NCI-H146 treated with DMSO at 0.1 percent for 48 hours (cell line): ENCODE measurements around the gene CMSS1.
A peak's percentile ranks its signal among the peaks of the same experiment; 100 is the strongest.

Experiments
- DNase-seq: peaks from one replicate; lab custom pipeline; 2025; ENCODE audit not compliant: unreplicated experiment; lab: John Stamatoyannopoulos, UW

The CMSS1 gene

DNA sequence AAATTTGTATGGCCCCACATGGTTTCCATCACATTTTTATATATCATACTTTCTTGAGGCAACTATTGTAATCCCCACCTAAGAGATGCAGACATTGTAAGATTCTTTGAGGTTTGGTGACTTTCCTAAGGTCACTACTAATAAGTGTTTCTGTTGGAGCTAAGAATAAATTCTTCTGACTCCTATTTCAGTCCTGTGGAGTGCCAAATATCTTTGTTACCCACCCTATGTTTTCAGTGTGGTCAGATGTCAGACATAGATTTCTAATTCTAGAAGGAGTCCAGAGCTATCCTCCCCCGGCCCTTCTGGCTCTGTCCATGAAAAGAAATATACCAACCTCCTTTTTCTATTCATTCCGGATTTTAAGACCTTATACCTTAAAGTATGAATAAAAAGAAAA, 342.9 kb downstream of the CMSS1 start:
- no peak for DNase-seq

DNA sequence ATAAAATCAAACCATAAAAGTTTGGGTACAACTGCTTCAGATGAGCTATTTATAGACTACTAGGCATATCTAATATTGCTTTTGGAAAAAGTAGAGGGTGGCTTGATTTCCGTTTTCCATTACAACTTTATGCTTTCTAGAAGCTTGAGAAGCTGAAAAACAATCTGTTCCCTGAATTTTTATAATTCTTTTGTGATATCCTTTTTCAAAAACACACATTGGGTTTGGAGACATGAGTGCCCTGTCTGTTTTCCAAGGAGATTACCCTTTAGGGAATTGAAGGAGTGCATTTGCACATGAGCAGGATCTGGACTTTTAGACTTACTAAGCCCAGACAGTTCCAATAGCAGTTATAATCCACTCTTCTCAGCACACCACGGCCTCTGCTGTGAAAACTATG, 346.1 kb downstream of the CMSS1 start:
- DNase-seq = no peak

DNA sequence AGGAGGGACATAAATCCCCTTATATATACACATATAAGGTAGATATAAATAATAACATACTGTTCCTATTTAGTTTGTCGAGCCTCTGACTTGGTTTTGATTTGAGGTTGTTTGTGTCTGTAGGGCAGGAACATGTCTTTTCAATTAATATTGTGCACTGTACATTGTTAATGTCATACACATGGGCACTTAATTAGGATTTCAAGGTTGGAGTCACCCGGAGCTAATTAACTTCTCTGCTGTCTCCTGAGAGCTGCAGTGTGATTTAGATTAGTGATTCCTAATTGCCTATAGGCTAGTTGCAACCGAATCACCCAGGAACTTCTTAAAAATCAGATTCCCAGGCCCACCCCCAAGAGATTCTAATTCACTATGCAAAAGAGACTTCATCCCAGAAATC, 347.1 kb downstream of the CMSS1 start:
- DNase-seq = no peak

DNA sequence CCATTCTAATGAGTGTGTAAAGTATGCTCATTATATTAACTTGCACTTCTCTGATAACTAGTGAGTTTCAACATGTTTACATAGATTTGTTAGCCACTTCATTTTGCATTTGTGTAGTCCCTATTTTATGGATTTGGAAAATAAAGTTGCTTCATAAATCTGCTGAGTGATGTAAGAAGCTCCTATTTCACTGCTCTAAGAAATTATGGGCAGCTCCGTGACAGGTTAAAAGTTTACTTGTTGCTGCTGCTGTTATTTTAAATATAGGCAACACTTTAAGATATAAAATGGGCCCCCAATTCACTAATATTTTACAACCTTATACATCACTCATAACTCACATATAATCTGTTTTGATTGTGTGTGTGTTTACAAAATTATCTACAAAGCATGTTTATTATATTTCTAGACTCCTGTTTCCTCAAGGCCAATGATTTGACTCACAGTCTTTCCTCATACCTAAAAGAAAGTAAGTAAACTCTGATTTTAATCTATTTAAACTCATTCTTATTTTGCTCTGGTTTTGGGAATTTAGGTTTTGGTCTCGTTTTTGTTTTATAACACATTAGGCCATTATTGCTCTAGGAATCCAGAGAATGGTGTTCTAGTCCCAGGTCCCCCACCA, 348.4 kb downstream of the CMSS1 start:
- DNase-seq = no peak

DNA sequence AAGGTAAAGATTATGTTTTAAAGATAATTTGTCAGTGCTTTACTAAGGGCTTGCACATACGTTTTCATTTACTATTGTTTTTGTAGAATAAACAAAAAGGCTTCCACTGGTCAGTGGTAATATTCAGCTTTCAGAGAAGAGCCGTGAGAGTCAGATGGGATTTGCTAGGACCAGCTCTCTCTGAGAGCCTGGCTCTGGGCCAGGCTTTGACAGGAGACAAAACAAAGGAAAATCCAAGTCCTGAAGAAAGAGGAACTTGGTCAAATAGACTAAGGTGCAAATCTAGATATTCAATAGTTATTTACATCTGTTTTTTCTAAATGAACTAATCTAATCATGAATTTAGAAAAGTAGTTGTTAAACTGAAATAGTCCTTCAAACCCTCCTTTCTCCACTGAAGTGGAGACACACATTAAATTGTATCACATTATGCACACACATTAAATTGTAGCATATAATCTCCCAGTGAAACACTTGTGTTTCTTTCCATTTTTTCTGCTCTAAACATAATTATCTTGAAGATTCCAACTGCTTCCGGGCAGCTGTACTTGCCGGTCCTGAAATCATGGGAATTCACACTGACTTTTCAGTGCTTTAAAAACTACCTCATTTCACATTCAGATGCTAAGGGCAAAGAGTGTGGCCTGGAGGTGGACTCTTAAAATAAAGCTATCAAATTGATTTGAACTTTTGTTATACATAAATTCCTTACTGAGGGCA, 351.7 kb downstream of the CMSS1 start:
- DNase-seq = no peak

DNA sequence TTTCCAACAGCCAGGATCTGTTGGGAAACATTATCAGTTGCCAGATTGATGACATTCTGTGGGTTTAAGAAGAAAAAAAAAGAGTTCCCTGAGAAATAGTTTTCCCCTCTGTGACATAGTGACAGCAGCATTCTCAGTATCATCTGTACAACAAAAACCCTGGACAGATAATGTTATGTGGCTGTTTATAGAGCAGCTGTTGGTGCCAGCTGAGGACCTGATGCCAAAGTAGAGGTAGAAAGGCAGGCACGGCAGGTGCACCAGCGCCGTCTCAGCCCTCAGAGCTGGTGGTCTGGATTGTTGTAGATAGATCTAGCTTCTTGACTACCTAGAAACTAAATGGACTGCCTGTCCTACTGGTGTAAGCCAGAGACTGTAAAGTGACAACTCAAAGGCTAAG, 352.8 kb downstream of the CMSS1 start:
- DNase-seq = no peak

DNA sequence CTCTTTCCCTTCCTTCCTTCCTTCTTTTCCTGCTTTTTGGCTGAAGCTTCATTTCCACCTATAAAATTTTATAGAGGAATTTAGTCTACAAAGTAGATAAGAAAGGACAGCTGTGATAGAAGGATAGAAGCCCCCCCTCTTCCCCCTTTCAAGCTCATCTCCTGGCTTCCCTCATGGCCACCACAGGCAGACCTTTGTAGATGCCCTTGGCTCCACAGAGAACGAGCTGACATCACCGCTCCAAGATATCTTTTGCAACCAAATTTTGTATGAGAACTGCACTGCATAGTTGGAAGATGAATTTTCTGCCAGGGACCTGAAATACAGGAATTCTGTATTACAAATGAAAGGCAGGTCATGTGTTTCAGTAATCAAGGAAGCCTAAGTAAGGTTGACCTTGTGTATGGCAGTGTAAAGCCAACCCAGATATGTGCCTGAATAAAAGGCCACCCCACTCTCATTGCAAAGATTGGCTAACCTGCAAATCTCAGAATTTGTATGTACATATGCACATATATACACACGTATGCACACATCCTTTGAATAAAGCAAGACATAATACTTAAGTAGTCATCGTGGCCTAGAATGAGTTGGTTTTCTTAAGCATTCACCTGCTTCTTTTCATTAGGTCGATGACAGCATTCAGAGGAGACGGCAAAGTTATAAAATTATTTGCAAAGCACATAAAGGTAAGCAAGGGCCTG, 353.7 kb downstream of the CMSS1 start:
- no peak for DNase-seq

DNA sequence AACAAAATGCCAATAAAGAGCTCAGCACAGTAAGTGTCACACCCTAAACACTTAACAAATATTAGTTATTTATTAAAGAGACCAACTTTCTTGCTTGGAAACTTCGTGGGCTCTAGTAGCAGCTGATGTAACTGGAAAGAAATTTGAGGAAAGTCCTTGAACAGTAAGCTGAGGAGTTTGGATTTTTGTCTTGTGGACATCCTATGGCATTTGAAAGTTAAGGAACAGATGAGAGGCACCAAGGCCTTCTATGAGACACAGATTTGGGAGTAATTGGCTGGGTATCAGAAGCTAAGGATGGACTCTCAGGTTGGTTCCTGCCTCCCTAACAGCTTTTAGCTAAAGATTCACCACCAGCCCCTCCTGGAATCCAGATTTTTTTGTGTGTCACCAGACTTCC, 356.3 kb downstream of the CMSS1 start:
- no peak for DNase-seq

DNA sequence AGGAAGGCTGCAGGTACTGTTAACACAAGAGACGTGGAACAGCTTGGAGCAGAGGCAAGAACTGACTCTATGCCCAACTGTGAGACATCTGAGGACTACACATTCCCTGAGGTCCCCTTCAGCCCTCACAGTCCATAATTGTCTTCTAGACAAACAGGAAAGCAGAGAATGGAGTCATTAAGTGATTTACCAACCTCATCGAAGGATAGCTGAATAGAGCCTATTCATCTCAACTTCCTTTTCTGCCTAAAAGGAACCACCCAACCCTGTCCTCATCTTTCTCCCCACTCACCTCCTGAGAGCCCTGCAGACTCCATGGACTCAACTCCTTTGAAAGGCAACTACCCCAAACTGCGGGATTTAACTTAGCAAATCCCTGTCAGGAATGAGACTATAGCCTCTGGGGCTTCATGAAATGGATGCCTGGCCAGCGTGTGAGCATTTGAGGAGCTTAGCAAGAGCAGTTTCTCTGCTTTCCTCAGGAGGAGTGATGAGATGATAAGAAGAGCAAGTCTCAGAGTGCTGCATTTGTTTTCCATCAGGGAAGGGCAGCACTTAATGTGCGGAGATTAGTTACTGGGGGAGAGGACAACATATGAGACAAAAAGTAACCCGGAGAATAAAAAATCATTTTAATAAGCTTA, 358.1 kb downstream of the CMSS1 start:
- DNase-seq = peak; percentile 40

DNA sequence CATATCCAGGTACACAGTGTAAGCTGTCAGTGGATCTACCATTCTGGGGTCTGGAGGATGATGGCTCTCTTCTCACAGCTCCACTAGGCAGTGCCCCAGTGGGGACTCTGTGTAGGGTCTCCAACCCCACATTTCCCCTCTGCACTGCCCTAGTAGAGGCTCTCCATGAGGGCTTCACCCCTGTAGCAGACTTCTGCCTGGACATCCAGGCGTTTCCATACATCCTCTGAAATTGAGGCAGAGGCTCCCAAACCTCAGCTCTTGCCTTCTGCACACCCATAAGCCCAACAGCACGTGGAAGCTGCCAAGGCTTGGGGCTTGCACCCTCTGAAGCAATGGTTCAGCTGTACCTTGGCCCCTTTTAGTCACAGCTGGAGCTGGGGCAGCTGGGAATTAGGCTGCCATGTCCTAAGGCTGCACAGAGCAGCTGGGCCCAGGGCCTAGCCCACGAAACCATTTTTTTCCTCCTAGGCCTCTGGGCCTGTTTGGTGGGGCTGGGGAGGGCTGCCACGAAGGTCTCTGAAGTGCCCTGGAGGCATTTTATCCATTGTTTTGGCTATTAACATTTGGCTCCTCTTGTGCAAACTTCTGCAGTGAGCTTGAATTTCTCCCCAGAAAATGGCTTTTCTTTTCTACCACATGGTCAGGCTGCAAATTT, 362.2 kb downstream of the CMSS1 start:
- no peak for DNase-seq

DNA sequence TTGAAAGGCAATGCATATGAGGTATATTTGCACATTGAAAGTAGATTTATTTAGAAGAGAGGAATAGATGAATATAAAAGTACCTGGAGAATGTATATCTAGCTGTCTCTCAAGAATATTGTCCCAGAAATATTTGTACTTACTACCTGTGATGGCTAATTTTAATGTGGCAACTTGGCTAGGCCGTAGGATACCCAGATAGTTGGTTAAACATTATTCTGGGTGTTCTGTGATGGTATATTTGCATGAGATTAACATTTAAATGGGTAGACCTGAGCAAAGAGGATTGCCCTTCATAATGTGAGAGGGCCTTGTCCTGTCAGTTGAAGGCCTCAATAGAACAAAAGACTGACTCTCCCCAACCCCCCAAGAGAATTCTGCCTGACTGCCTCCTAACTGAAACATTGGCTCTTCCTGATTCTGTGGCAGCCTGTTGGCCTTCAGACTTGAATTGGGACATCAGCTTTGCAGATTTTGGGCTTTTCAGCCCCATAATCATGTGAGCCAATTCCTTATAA, 366.0 kb downstream of the CMSS1 start:
- no peak for DNase-seq

DNA sequence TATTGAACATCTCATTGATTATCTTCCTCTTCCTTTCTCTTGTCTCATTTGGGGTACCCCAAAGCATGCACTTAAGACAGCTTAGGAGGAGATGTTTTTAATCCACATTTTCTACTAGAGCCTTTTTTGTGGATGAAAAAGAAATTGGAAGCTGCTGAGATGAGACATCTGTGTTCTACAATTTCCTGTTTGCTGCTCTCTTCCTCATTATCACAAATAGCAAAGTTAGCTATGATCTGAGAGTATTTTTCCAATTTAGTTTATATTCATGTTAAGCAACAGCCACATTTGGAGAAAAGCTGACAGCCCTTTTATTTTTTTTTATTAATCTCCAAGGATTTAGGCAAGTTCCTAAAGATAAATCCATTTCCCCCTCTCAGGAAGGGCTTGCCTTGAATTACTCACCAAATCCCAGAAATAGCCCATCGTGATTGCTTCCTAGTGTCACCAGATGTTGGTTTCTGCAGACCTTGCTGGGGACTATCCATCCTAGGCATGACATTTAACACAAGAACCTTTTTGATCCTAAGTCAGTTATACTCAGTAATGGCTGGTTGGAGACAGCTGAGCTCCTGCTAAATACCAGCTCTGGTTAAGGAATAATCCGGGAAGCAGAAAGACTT, 367.4 kb downstream of the CMSS1 start:
- no peak for DNase-seq

DNA sequence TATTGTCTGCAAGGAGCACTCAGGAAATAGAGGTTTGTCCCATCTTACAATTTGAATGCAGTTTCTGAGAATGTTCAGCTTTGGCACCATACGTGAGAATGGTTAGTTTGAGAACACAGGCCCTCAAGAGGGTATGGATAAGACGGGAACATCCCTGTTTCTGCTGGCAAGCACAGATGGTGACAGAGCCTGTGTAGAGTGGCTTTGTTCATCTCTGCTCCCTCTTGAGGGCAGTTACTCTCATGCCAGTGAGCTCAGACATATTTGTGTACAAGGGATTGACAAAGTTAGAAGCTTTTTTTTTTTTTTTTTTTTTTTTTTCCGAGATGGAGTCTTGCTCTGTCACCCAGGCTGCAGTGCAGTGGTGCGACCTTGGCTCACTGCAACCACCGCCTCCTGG, 368.2 kb downstream of the CMSS1 start:
- DNase-seq = no peak

DNA sequence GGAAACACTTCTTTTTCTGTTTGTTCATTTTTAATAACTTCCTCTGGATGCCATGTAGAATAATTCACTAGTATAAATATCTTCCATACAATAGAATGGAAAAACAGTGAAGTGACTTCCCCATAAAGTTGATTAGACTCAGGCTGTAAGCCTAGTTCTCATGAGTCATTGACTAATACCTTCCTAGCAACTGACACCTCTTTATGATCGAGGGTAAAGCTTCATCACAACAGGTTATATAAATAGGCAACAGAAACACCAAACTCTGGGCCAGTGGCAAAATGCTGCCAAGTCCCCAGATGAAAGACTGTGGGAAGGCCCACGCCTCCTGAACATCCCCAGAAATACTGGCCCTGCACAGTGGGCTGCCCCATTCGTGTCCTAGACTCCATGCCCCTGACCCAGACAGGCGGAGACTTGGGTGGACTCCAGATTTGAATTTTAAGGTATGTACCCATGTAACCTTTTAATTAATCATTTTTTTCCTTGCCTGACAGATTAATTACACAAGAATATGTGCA, 371.8 kb downstream of the CMSS1 start:
- no peak for DNase-seq

DNA sequence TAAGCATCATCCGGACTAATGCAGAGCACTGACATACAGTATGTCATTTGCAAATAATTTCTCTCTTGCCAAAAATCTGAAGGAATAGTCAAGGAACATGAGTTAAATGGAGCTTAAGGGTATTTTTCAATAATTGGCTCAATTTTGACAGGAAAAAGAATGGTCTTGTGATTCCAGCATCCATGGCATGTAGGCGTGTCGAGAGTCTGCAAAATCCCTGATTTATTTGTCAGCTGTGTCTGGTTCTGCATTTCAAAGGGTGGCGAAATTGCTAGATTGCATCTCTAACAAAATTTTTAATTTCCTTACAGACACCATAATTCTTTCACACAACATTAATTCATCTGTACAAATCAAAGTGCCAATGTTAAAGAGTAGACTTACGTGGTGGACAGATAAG, 377.7 kb downstream of the CMSS1 start:
- no peak for DNase-seq

DNA sequence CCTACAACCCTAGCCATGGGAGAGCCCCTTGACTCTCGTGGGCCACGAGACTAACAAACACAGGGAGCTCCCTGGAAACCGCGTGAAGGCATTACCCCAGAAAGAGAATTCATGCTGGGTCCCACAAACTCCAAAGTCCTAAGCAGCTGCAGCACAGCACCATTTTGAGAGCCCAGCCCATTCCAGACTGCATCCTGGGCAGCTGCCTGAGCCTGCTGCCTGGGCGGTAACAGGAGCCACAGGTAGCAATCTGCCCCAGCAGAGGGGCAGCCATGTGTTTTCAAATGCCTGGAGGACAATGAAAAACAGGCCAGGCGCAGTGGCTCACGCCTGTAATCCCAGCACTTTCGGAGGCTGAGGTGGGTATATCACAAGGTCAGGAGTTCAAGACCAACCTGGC, 380.2 kb downstream of the CMSS1 start:
- DNase-seq = no peak

DNA sequence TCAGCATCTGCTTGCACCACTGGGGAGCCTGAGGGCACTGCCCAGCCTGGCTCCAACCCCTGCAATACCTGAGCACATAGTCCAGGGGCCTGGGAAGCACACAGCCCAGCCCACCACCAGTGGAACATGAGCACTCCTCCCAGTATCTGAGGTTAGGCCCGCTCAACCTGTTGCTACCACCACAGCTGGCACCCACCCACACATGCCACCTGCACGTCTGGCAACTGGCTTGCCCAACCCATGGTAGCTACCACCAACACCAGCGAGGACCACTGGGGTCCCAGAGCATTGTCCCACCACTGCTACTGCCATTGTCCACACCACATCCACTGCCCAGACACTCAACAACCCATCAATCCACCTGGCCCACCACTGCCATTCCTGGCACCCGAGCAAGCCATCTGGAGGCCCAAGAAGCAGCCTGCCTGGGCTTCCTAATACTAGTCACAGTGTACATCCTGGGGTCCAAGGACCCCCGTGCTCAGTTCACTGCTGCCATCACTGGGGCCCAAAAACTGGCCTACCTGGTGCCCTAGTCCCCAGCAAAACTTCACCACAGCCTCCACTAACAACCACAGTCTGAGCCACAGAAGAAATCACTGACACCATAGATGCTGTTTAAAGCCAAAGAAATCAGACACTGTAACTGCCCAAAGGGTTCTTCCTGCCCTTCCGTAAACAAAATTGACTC, 381.1 kb downstream of the CMSS1 start:
- DNase-seq = no peak

DNA sequence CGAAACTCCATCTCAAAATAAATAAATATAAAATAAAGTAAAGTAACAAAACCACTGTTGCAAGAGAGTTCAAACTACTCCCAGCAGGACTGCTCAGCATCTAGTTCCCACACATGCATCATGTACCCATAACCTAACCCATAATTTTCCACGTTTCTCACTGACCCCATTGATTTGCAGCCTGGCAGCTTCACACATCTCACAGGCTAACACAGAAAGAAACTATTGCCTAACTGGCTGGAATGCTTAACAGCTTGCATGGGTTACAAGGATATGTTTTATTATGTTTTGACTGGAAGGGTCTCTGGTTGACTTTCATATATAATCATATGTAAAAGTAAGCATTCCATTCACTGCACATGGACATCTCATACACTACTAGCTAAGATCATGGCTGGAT, 387.5 kb downstream of the CMSS1 start:
- no peak for DNase-seq

DNA sequence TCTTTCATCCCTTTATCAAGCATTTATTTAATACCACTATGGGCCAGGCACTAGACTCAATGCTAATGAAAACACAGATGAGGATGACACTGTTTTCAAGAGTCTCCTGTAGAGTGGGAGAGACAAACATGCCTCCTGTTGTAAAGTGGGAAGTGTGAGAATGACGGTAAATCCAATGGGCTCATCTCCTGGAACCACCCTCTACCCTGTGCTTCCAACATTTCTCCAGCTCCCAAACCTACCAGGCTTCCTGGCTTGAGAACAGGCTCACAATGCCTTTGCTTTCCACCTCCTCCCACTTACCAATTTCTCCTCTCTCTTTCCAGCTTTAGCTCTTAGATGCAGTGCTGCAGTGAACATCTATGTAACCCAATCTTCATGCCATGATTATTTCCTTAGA, 389.0 kb downstream of the CMSS1 start:
- DNase-seq = no peak

DNA sequence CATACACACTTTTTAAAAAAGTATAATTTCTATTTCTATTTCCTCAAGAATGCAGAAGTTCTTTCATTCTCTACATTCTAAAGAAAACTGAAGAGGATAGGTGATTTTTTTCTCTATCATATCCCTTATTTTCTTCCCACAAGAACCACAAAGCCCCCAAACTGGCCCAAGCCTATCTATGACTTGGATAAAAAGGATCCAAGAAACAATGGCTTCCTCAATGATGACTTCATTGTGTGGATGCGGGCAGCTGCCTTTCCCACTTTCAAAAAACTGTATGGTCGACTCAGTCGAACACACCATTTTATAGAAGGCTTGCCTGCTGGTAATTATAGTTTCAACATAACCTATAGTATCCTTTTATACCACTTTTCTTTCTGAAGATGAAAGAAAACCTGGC, 390.2 kb downstream of the CMSS1 start:
- DNase-seq = no peak
